Testis (tissue), 3 donors: ENCODE measurements around the gene CXCR2. TPM values are rescaled to one million over a fixed set of nuclear protein-coding genes. Genes with fewer than 3 reads are reported as not detected.

ENCODE experiments used
- DNase-seq: peaks from one replicate; pipeline ENCODE4 v3.0.0-alpha.2; 2019
- H3K27ac ChIP-seq, 2 donors: fragments of 200-600 bp; sonication (generic); one replicate each; pipeline ENCODE4 v1.5.1; 2019
- H3K27me3 ChIP-seq: fragments of 200-600 bp; sonication (generic); one replicate; pipeline ENCODE4 v1.5.1; 2019
- H3K36me3 ChIP-seq: fragments of 200-600 bp; sonication (generic); one replicate; pipeline ENCODE4 v1.5.1; 2017; ENCODE audit warnings: low read depth; ENCODE audit errors: missing control alignments
- H3K4me1 ChIP-seq: fragments of 200-600 bp; sonication (generic); one replicate; pipeline ENCODE4 v1.5.1; 2019
- H3K4me3 ChIP-seq, 2 donors: fragments of 200-600 bp; sonication (generic); one replicate each; pipeline ENCODE4 v1.5.1; 2017 to 2019
- H3K9me3 ChIP-seq: fragments of 200-600 bp; sonication (generic); one replicate; pipeline ENCODE4 v1.5.1; 2017
- POLR2A ChIP-seq: fragments of 450-650 bp; IDR thresholded peaks from one replicate; pipeline ENCODE4 v1.6.1; 2017; ENCODE audit warnings: antibody characterized with exemption, mild to moderate bottlenecking, moderate library complexity
- WGBS, 2 donors: methylation state at CpG; one replicate each; pipeline ENCODE4 v1.1.5; 2018; 5-methylcytosine and 5-hydroxymethylcytosine counted together
- intact Hi-C: fragments of 100-400 bp; cut with DNase I; formaldehyde crosslinking; loops from one replicate; pipeline ENCODE4 v1.15.1; 2023; ENCODE audit warnings: low total_unique reads
- polyA plus RNA-seq: library from polyadenylated mRNA; stranded (reverse); fragments of 350-450 nt; fragmentation: Illumina TruSeq; extraction: RNeasy Lipid Tissue Mini Kit (QIAGEN cat#74804); gene quantifications from one replicate; pipeline ENCODE4 v1.2.3, GENCODE V29; 2014; ENCODE audit warnings: low read depth, low replicate concordance; ENCODE audit not compliant: insufficient read depth
- total RNA-seq, 2 donors: library from RNA; depleted of rRNA; stranded (reverse); fragments of >200 nt; gene quantifications; one replicate each; pipeline ENCODE4 v1.2.3, GENCODE V29; 2016
- TF ChIP-seq, protein P1 (sequence below), 3 experiments: fragments of 450-650 bp in 2 of 3; fragments of 200-600 bp in 1 of 3; sonication (generic) in 1 of 3; IDR thresholded peaks; one replicate each; pipeline ENCODE4 v1.5.1; 2016 to 2019; ENCODE audit warnings: antibody characterized with exemption in 3 of 3, mild to moderate bottlenecking in 2 of 3, moderate library complexity in 1 of 3

The CXCR2 gene
- total and polyA plus RNA-seq, 3 donors from 2014 or later, result 0.12 to 0.45 TPM; not detected in 1

DNA sequence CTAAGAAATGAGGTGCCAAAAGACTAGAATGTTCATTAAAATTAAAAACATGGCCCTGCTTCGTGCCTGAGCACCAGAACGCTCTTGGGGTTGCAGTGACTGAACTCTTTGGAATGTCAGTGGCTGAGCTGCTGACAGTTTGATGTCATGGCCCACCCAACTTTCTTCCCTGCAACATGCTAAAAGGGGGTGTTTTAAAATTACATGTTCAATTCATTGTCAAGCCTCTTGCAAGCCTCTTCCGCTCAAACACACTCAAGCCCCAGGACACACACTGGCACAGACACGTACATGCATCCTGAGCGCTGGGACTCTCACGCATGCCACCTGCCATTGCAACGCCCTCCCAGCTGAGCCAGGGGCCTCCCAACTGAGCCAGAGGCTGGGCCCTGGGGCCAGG is 44.1 kb upstream of the CXCR2 start:
- 82 to 93% methylated on average over 7 of the region's 7 CpGs for WGBS, 2 donors
- DNase-seq, result no peak
- no peaks in the 10 kb centered on the region for H3K27me3 ChIP-seq
- TF ChIP-seq POLR2A, result no peak
- TF ChIP-seq, protein P1, sequence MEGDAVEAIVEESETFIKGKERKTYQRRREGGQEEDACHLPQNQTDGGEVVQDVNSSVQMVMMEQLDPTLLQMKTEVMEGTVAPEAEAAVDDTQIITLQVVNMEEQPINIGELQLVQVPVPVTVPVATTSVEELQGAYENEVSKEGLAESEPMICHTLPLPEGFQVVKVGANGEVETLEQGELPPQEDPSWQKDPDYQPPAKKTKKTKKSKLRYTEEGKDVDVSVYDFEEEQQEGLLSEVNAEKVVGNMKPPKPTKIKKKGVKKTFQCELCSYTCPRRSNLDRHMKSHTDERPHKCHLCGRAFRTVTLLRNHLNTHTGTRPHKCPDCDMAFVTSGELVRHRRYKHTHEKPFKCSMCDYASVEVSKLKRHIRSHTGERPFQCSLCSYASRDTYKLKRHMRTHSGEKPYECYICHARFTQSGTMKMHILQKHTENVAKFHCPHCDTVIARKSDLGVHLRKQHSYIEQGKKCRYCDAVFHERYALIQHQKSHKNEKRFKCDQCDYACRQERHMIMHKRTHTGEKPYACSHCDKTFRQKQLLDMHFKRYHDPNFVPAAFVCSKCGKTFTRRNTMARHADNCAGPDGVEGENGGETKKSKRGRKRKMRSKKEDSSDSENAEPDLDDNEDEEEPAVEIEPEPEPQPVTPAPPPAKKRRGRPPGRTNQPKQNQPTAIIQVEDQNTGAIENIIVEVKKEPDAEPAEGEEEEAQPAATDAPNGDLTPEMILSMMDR (IDR thresholded peaks at IDR 0.05), result no peak
- H3K4me1 ChIP-seq, result no peaks in the 10 kb centered on the region
- H3K27ac ChIP-seq, result no peak overlapping the region
- no peak overlapping the region for H3K4me3 ChIP-seq
- intact Hi-C loops, result no loop called here
- no peaks in the 10 kb centered on the region for H3K36me3 ChIP-seq
- H3K9me3 ChIP-seq, result no peaks in the 10 kb centered on the region

DNA sequence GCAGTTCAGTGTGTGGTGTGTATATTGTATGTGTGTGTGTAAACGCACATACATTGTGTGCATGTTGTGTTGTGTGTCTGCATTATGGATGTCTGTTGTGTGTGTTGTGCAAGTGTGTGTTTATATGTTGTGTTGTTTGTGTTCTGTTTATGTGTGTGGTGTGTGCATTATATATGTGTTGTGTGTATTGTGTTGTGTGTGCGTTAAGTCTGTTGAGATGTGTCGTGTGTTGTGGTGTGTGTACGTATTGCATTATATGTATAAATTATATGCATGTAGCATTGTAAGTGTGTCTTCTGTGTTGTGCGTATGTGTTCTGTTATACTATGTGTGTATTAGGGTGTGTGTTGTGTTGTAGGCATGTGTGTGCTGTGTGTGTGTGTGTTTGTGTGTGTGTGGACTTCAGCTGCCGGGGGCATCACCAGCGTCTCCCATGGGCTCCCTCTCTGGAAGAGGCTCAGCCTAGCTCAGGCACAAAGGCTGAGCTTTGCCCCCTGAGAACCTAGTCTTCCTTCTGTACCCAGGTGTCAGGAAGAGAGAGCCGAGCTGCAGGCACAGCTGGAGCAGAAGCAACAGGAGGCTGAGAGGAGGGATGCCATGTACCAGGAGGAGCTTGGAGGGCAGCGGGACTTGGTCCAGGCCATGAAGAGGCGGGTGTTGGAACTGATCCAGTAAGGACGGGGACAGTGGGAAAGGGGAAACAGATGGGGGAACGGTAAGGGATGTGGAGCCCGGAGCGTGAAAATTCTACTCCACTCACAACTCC is 43.1 kb upstream of the CXCR2 start:
- no peaks in the 10 kb centered on the region for H3K4me1 ChIP-seq
- 68 to 91% methylated on average over 14 of the region's 14 CpGs for WGBS, 2 donors
- H3K27ac ChIP-seq, result no peak overlapping the region
- no peak for TF ChIP-seq POLR2A
- TF ChIP-seq, protein P1 (IDR thresholded peaks at IDR 0.05), result no peak
- DNase-seq, result no peak
- H3K27me3 ChIP-seq, result no peaks in the 10 kb centered on the region
- intact Hi-C loops, result no loop called here
- no peak overlapping the region for H3K4me3 ChIP-seq
- H3K9me3 ChIP-seq, result no peaks in the 10 kb centered on the region
- H3K36me3 ChIP-seq, result no peaks in the 10 kb centered on the region

DNA sequence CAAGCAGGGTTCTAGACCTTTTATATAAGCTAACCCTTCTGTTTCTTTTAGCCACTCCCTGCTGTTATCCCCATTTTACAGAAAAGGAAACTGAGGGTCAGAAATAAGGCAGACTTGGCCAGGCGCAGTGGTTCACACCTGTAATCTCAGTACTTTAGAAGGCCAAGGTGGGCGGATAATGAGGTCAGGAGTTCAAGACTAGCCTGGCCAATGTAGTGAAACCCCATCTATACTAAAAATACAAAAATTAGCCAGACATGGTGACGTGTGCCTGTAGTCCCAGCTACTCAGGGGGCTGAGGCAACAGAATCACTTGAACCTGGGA is 42.5 kb upstream of the CXCR2 start:
- Histone ChIP-seq H3K4me3 (no peak overlapping the region), H3K4me1 (no peaks in the 10 kb centered on the region), H3K27ac (no peak overlapping the region), H3K36me3 (no peaks in the 10 kb centered on the region), H3K9me3 (no peaks in the 10 kb centered on the region), H3K27me3 (no peaks in the 10 kb centered on the region)
- intact Hi-C loops, result no loop called here
- 84 to 88% methylated on average over 3 of the region's 3 CpGs for WGBS, 2 donors
- TF ChIP-seq POLR2A, result no peak
- TF ChIP-seq, protein P1 (IDR thresholded peaks at IDR 0.05), result no peak
- DNase-seq, result no peak

DNA sequence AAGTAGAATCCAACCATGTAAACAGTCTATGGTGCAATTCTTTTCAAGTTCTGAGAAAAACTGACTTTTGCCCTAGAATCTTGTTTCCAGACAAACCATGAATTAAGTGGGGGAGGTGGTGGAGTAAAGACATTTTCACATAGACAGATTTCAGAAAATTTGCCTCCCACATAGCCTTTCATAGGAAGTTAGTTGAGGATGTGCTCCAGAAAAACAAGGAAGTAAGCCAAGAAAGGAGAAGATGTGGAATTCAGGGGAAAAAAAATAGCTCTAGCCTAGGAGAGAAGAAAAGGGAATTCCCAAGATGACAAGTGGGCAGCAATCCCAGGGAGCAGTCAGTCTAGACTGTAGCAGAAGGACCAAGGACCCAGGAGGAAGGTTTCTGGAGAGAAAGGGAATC is 39.4 kb upstream of the CXCR2 start:
- Histone ChIP-seq H3K36me3 (no peaks in the 10 kb centered on the region), H3K4me3 (no peak overlapping the region), H3K27ac (no peak overlapping the region), H3K4me1 (no peaks in the 10 kb centered on the region), H3K9me3 (no peaks in the 10 kb centered on the region), H3K27me3 (no peaks in the 10 kb centered on the region)
- no peak for DNase-seq
- no peak for TF ChIP-seq POLR2A
- TF ChIP-seq, protein P1 (IDR thresholded peaks at IDR 0.05), result no peak
- intact Hi-C loops, result no loop called here

DNA sequence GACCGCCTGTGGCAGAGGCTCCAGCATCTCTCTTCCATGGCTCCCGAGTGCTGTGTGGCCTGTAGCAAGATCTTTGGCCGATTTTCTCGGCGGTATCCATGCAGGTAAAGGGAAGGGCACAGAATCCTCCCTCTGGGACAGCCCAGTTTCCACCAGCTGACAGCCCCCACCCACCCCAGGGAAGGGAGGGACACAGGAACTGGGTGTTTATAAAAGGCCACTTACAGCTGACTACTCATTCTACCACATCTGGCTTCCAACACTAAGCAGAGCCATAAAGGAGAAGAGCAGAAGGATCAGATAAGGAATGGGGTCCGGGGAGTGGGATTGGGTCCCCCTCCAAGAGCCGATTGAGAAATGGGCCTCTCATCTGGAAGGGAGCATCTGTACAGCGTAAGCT is 36.6 kb upstream of the CXCR2 start:
- intact Hi-C loops, result no loop called here
- no peaks in the 10 kb centered on the region for H3K9me3 ChIP-seq
- H3K4me3 ChIP-seq, result no peak overlapping the region
- H3K27ac ChIP-seq, result no peak overlapping the region
- no peaks in the 10 kb centered on the region for H3K27me3 ChIP-seq
- no peaks in the 10 kb centered on the region for H3K36me3 ChIP-seq
- TF ChIP-seq POLR2A, result no peak
- TF ChIP-seq, protein P1 (IDR thresholded peaks at IDR 0.05), result no peak
- WGBS, 2 donors, result 85 to 93% methylated on average over 8 of the region's 8 CpGs
- no peak for DNase-seq
- H3K4me1 ChIP-seq, result no peaks in the 10 kb centered on the region
